Liver (tissue), 9 donors: ENCODE data around the gene SETD7. TPM values are rescaled to one million over a fixed set of nuclear protein-coding genes. Genes with fewer than 3 reads are reported as not detected.

Source experiments
- DNase-seq: peaks from one replicate; pipeline ENCODE4 v3.0.0-alpha.2; 2017; ENCODE audit warnings: low spot score
- H3K27ac ChIP-seq, 2 donors: one replicate each; pipeline ENCODE4 v1.7.0; 2013; ENCODE audit warnings: inconsistent platforms in 2 of 2, low read length in 2 of 2, control low read depth in 1 of 2, low read depth in 1 of 2, mild to moderate bottlenecking in 1 of 2
- H3K27me3 ChIP-seq, 4 donors: one replicate each; pipeline versions ENCODE4 v1.6.1 to v1.7.0; 2013; ENCODE audit warnings: low read length in 3 of 4, inconsistent platforms in 1 of 4, mild to moderate bottlenecking in 1 of 4, moderate library complexity in 1 of 4; ENCODE audit not compliant: control insufficient read depth in 4 of 4, insufficient read depth in 4 of 4
- H3K36me3 ChIP-seq, 4 donors: one replicate each; pipeline versions ENCODE4 v1.6.1 to v1.7.0; 2013; ENCODE audit warnings: low read length in 3 of 4, mild to moderate bottlenecking in 3 of 4, low read depth in 1 of 4, moderate library complexity in 1 of 4; ENCODE audit not compliant: control insufficient read depth in 4 of 4, insufficient read depth in 3 of 4
- H3K4me1 ChIP-seq, 4 donors: one replicate each; pipeline versions ENCODE4 v1.6.1 to v1.7.0; 2013; ENCODE audit warnings: low read length in 3 of 4, mild to moderate bottlenecking in 3 of 4, moderate library complexity in 1 of 4; ENCODE audit not compliant: control insufficient read depth in 4 of 4, insufficient read depth in 4 of 4
- H3K4me3 ChIP-seq, 3 donors: one replicate each; pipeline versions ENCODE4 v1.6.1 to v1.7.0; 2013; ENCODE audit warnings: low read length in 3 of 3, control low read depth in 1 of 3, low read depth in 1 of 3, mild to moderate bottlenecking in 1 of 3
- H3K9ac ChIP-seq, 2 donors: one replicate each; pipeline ENCODE4 v1.7.0; 2013; ENCODE audit warnings: low read length in 2 of 2, mild to moderate bottlenecking in 2 of 2, moderate library complexity in 2 of 2, control low read depth in 1 of 2, low read depth in 1 of 2
- H3K9me3 ChIP-seq, 4 donors: one replicate each; pipeline versions ENCODE4 v1.6.1 to v1.7.0; 2013; ENCODE audit warnings: low read length in 3 of 4; ENCODE audit not compliant: control insufficient read depth in 4 of 4
- EGR1 ChIP-seq, 2 donors: IDR thresholded peaks; 2 replicates each; pipeline ENCODE4 v1.6.1; 2016 to 2018; ENCODE audit warnings: antibody characterized with exemption in 2 of 2, low read depth in 2 of 2
- FOXA1 ChIP-seq: IDR thresholded peaks from 2 replicates; pipeline ENCODE4 v1.6.1; 2016; ENCODE audit warnings: antibody characterized with exemption
- FOXA2 ChIP-seq: IDR thresholded peaks from 2 replicates; pipeline ENCODE4 v1.6.1; 2016; ENCODE audit warnings: antibody characterized with exemption
- GABPA ChIP-seq, 2 donors: IDR thresholded peaks in 1 of 2; conservative IDR thresholded peaks in 1 of 2; 2 replicates each; pipeline ENCODE4 v1.6.1; 2016; ENCODE audit warnings: antibody characterized with exemption in 2 of 2, mild to moderate bottlenecking in 1 of 2, moderate library complexity in 1 of 2
- HNF4A ChIP-seq, 2 donors: conservative IDR thresholded peaks; 2 replicates each; pipeline ENCODE4 v1.6.1; 2016; ENCODE audit warnings: antibody characterized with exemption in 2 of 2, mild to moderate bottlenecking in 2 of 2
- HNF4G ChIP-seq: IDR thresholded peaks from 2 replicates; pipeline ENCODE4 v1.6.1; 2016; ENCODE audit warnings: antibody characterized with exemption
- JUND ChIP-seq, 2 donors: IDR thresholded peaks; 2 replicates each; pipeline ENCODE4 v1.6.1; 2016; ENCODE audit warnings: antibody characterized with exemption in 2 of 2
- NR2F2 ChIP-seq: IDR thresholded peaks from 2 replicates; pipeline ENCODE4 v1.6.1; 2016; ENCODE audit warnings: antibody characterized with exemption
- REST ChIP-seq: IDR thresholded peaks from 2 replicates; pipeline ENCODE4 v1.6.1; 2016; ENCODE audit warnings: antibody characterized with exemption, mild to moderate bottlenecking
- RXRA ChIP-seq, 2 donors: IDR thresholded peaks; 2 replicates each; pipeline ENCODE4 v1.6.1; 2017 to 2018; ENCODE audit warnings: antibody characterized with exemption in 2 of 2, mild to moderate bottlenecking in 1 of 2
- SP1 ChIP-seq: IDR thresholded peaks from 2 replicates; pipeline ENCODE4 v1.6.1; 2018; ENCODE audit warnings: antibody characterized with exemption, mild to moderate bottlenecking
- TAF1 ChIP-seq: conservative IDR thresholded peaks from 2 replicates; pipeline ENCODE4 v1.6.1; 2016; ENCODE audit warnings: antibody characterized with exemption, mild to moderate bottlenecking
- YY1 ChIP-seq: IDR thresholded peaks from 2 replicates; pipeline ENCODE4 v1.6.1; 2016; ENCODE audit warnings: antibody characterized with exemption, mild to moderate bottlenecking
- WGBS: extraction: QIAGEN DNeasy Blood & Tissue Kit; methylation state at CpG from one replicate; pipeline ENCODE4 v1.1.7; 2013; 5-methylcytosine and 5-hydroxymethylcytosine counted together
- polyA plus RNA-seq, 2 donors: library from polyadenylated mRNA; stranded (reverse) in 1 of 2; unstranded in 1 of 2; fragments of 200-250 nt in 1 of 2; fragments of >200 nt in 1 of 2; fragmentation: Nextera tagmentation in 1 of 2; extraction: Ambion mirVana in 1 of 2; gene quantifications; one replicate each; pipeline versions ENCODE4 v1.2.1 to v1.2.3, GENCODE V29; 2013 to 2015
- total RNA-seq, 2 donors: library from RNA; depleted of rRNA; stranded (reverse); fragments of >200 nt; gene quantifications; one replicate each; pipeline ENCODE4 v1.2.3, GENCODE V29; 2014
- TF ChIP-seq, protein P1 (sequence below): IDR thresholded peaks from 2 replicates; pipeline ENCODE4 v1.6.1; 2016; ENCODE audit warnings: antibody characterized with exemption
- TF ChIP-seq, protein P2 (sequence below): fragments of 150-350 bp; IDR thresholded peaks from 2 replicates; pipeline ENCODE4 v1.5.1; 2017; ENCODE audit warnings: improper control_type of control experiment, low read depth, low read length; ENCODE audit not compliant: missing input control
- TF ChIP-seq, protein P3 (sequence below): IDR thresholded peaks from 2 replicates; pipeline ENCODE4 v1.6.1; 2016; ENCODE audit warnings: antibody characterized with exemption
- TF ChIP-seq, protein P4 (sequence below): IDR thresholded peaks from 2 replicates; pipeline ENCODE4 v1.6.1; 2016; ENCODE audit warnings: antibody characterized with exemption
- donor health status: healthy.
- donor health status: healthy.
- donor health status: healthy.
- donor health status: healthy.
- donor health status: healthy.

SETD7 gene
- total and polyA plus RNA-seq, 4 donors = 12.9 to 81.7 (median 18.0) TPM

DNA sequence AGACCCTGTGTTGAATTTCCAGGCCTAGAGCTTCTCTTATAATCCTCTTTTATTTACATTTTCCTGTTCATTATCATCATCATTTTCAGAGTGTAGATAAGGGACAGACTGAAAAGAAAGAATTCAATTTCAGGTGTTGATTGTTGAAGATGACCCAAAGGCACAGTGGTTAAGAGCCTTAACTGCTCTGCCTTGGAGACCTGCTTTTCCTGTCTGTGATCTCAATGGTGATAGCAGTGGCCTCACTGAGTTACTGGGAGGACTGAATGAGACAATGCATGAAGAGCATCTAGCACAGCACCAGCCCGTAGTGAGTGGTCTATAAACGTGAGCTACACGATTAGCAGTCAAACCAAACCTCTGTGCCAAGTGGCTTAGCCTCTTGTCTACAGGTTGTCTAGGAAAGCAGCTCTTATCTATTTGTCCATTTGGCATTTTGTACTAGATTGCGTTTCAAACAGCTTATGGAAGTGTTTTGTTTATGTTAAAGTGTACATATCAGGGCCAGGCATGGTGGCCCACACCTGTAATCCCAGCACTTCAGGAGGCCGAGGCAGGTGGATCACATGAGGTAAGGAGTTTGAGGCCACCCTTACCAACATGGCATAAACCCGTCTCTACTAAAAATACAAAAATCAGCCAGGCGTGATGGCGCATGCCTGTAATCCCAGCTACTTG, 41.5 kb downstream of the SETD7 start:
- 94% methylated on average over 8 of the region's 8 CpGs for WGBS
- no peak for DNase-seq
- peaks cover 0 to 14% (median 4%) of the 10 kb centered on the region in 4 donors for H3K4me1 ChIP-seq
- TF ChIP-seq YY1 (no peak), REST (no peak), FOXA2 (no peak), GABPA (IDR thresholded peaks at IDR 0.05 in 1 of 2, conservative IDR thresholded peaks at IDR 0.05 in 1 of 2) (no peak), RXRA (IDR thresholded peaks at IDR 0.05) (no peak), JUND (IDR thresholded peaks at IDR 0.05) (no peak), HNF4A (conservative IDR thresholded peaks at IDR 0.05) (no peak), TAF1 (no peak), SP1 (no peak), FOXA1 (no peak), EGR1 (IDR thresholded peaks at IDR 0.05; ENCODE audit: low read depth in 2 of 2) (no peak), HNF4G (no peak), NR2F2 (no peak)
- TF ChIP-seq, protein P1, sequence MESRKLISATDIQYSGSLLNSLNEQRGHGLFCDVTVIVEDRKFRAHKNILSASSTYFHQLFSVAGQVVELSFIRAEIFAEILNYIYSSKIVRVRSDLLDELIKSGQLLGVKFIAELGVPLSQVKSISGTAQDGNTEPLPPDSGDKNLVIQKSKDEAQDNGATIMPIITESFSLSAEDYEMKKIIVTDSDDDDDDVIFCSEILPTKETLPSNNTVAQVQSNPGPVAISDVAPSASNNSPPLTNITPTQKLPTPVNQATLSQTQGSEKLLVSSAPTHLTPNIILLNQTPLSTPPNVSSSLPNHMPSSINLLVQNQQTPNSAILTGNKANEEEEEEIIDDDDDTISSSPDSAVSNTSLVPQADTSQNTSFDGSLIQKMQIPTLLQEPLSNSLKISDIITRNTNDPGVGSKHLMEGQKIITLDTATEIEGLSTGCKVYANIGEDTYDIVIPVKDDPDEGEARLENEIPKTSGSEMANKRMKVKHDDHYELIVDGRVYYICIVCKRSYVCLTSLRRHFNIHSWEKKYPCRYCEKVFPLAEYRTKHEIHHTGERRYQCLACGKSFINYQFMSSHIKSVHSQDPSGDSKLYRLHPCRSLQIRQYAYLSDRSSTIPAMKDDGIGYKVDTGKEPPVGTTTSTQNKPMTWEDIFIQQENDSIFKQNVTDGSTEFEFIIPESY = no peak
- TF ChIP-seq, protein P2, sequence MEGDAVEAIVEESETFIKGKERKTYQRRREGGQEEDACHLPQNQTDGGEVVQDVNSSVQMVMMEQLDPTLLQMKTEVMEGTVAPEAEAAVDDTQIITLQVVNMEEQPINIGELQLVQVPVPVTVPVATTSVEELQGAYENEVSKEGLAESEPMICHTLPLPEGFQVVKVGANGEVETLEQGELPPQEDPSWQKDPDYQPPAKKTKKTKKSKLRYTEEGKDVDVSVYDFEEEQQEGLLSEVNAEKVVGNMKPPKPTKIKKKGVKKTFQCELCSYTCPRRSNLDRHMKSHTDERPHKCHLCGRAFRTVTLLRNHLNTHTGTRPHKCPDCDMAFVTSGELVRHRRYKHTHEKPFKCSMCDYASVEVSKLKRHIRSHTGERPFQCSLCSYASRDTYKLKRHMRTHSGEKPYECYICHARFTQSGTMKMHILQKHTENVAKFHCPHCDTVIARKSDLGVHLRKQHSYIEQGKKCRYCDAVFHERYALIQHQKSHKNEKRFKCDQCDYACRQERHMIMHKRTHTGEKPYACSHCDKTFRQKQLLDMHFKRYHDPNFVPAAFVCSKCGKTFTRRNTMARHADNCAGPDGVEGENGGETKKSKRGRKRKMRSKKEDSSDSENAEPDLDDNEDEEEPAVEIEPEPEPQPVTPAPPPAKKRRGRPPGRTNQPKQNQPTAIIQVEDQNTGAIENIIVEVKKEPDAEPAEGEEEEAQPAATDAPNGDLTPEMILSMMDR = no peak
- TF ChIP-seq, protein P3, sequence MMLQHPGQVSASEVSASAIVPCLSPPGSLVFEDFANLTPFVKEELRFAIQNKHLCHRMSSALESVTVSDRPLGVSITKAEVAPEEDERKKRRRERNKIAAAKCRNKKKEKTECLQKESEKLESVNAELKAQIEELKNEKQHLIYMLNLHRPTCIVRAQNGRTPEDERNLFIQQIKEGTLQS = no peak
- TF ChIP-seq, protein P4, sequence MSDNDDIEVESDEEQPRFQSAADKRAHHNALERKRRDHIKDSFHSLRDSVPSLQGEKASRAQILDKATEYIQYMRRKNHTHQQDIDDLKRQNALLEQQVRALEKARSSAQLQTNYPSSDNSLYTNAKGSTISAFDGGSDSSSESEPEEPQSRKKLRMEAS = no peak
- H3K27ac ChIP-seq = no peak overlapping the region
- no peak overlapping the region for H3K9ac ChIP-seq
- no peaks in the 10 kb centered on the region for H3K27me3 ChIP-seq
- no peak overlapping the region for H3K4me3 ChIP-seq
- H3K36me3 ChIP-seq = peaks cover 6 to 56% (median 37%) of the 10 kb centered on the region in 4 donors
- H3K9me3 ChIP-seq = no peaks in the 10 kb centered on the region
